8988T (cell line): Measurements from ENCODE around the gene NOS3.
"Not testable (repeated sequence)": the region's sequence is repeated elsewhere in the genome, so short reads cannot be mapped to it uniquely, and the experiment has no call there.

Experiments
- DNase-seq: peaks from one replicate; pipeline ENCODE4 v3.0.0; 2011

Gene NOS3

GRCh38 chr7:151005566-151005965 is 14.7 kb downstream of the NOS3 start:
- no peak for DNase-seq

- DNase-seq = no peak
Observed at GRCh38 chr7:151006590-151007300, 15.9 kb downstream of the NOS3 start.

GRCh38 chr7:151007469-151007898 is 16.7 kb downstream of the NOS3 start:
- DNase-seq = no peak

- DNase-seq = no peak
Observed at GRCh38 chr7:151008143-151008510, 17.3 kb downstream of the NOS3 start.

- DNase-seq = peak; percentile 94
Observed at GRCh38 chr7:151008511-151009323, 17.9 kb downstream of the NOS3 start.

- no peak for DNase-seq
Observed at GRCh38 chr7:151009327-151010036, 18.7 kb downstream of the NOS3 start.

GRCh38 chr7:151010037-151010306 is 19.2 kb downstream of the NOS3 start:
- no peak for DNase-seq

- no peak for DNase-seq
Observed at GRCh38 chr7:151010307-151011096, 19.7 kb downstream of the NOS3 start.

- no peak for DNase-seq
Observed at GRCh38 chr7:151011097-151011409, 20.2 kb downstream of the NOS3 start.

- DNase-seq = not testable (repeated sequence)
Observed at GRCh38 chr7:151011616-151012015, 20.8 kb downstream of the NOS3 start.

- DNase-seq = no peak
Observed at GRCh38 chr7:151012031-151012692, 21.3 kb downstream of the NOS3 start.

- DNase-seq = peak; percentile 86
Observed at GRCh38 chr7:151012911-151013347, 22.1 kb downstream of the NOS3 start.

GRCh38 chr7:151013356-151013732 is 22.5 kb downstream of the NOS3 start:
- no peak for DNase-seq

GRCh38 chr7:151013733-151014497 is 23.1 kb downstream of the NOS3 start:
- no peak for DNase-seq

- peak; percentile 65 for DNase-seq
Observed at GRCh38 chr7:151014950-151015349, 24.1 kb downstream of the NOS3 start.

GRCh38 chr7:151015967-151016366 is 25.1 kb downstream of the NOS3 start:
- DNase-seq = no peak

GRCh38 chr7:151016505-151016904 is 25.7 kb downstream of the NOS3 start:
- DNase-seq = no peak

GRCh38 chr7:151016942-151017341 is 26.1 kb downstream of the NOS3 start:
- DNase-seq = no peak

- DNase-seq = no peak
Observed at GRCh38 chr7:151017370-151017952, 26.6 kb downstream of the NOS3 start.

- peak; percentile 85 for DNase-seq
Observed at GRCh38 chr7:151017953-151018420, 27.2 kb downstream of the NOS3 start.

- no peak for DNase-seq
Observed at GRCh38 chr7:151018421-151019129, 27.8 kb downstream of the NOS3 start.
